ENCODE measurements around the gene SPTSSB.

Gene SPTSSB

DNA sequence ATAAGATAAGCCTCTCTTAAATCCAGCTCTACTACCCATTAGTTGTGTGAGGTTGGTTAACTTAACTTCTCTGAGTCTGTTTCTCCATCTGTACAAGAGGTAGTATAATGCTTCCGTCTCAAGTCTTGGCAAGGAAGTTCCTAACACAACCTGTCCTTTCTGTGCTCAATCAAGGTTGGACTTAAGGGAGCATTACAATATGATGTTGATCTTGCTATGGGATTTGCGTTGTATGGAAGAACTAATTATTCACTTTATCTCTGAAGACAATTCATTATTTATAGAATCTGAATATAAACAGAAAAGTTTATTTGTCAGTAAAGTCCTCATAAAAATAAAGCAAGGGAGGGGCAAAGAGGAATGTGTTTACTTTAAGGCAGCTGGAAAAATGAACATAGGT is 18.9 kb upstream of the SPTSSB start:
- DNase-seq (ENCODE audit: low spot score): no peak

GRCh38 chr3:161389445-161390035 is 18.2 kb upstream of the SPTSSB start:
- DNase-seq (ENCODE audit: low spot score): no peak

DNA sequence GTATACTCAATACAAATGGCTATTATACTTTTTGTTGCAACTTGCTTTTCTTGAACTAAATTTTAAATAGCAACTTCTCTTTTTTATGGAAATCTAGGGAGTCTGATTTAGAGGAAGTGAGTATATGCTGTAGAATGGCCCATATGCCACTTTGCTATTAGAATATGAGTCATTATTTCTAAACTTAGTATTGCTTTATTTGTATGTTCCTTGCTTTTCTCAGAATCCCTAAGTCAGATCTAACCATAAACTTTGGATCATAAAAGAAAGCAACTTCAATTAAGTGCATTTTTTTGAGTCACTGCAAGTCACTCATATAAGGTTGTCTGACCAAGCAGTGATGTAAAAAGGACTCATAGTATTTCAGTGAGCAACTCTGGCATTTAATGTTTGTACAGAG is 17.5 kb upstream of the SPTSSB start:
- DNase-seq (ENCODE audit: low spot score): no peak

GRCh38 chr3:161386991-161387770 is 15.9 kb upstream of the SPTSSB start:
- no peak for DNase-seq (ENCODE audit: low spot score)

- peak; percentile 91 for DNase-seq (ENCODE audit: low spot score)
Measured at GRCh38 chr3:161372321-161373260, 1.3 kb upstream of the SPTSSB start.

GRCh38 chr3:161369531-161369930 is 1.8 kb downstream of the SPTSSB start:
- DNase-seq (ENCODE audit: low spot score): peak; percentile 29

- no peak for DNase-seq (ENCODE audit: low spot score)
Measured at GRCh38 chr3:161366094-161366493, 5.2 kb downstream of the SPTSSB start.

DNA sequence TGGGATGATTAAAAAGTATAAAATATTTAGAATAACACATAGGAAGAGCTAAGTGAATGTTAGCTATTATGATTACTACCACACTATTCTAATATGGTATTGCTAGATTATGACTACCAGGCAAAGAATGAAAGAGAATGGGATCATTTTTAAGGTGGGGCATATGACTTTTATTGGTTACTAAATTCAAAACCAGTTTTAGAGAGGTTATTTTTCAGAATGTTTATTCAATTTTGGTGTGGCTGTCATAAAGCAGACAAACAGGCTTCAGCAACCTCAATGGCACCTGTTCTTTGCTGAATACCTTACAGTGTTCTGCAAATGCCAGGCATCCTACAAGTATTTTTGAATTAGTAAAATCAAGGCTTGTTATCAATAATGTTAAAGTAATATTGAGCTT is 12.8 kb downstream of the SPTSSB start:
- no peak for DNase-seq (ENCODE audit: low spot score)

- DNase-seq (ENCODE audit: low spot score): no peak
Measured at GRCh38 chr3:161356287-161356686, 15.0 kb downstream of the SPTSSB start.

GRCh38 chr3:161355508-161355907 is 15.8 kb downstream of the SPTSSB start:
- DNase-seq (ENCODE audit: low spot score): no peak

DNA sequence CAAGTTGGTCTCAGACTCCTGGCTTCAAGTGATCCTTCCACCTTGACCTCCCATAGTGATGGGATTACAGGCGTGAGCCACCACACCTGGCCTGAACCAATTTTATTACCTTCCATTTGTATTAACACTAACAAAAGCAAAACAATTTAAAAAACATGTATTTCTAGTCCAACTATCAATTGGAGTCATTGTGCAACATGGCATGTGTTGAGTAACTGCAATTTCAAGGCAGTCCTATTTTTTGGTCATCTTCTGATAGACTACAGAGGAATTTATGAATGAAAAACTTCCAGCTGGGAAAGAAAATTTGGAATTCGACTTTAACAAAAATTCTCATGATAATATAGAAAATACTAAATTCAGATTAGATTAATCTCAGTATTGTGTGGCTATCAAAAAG is 16.8 kb downstream of the SPTSSB start:
- DNase-seq (ENCODE audit: low spot score): no peak

GRCh38 chr3:161351330-161351729 is 20.0 kb downstream of the SPTSSB start:
- DNase-seq (ENCODE audit: low spot score): no peak

- DNase-seq (ENCODE audit: low spot score): no peak
Measured at GRCh38 chr3:161350916-161351315, 20.4 kb downstream of the SPTSSB start.

DNA sequence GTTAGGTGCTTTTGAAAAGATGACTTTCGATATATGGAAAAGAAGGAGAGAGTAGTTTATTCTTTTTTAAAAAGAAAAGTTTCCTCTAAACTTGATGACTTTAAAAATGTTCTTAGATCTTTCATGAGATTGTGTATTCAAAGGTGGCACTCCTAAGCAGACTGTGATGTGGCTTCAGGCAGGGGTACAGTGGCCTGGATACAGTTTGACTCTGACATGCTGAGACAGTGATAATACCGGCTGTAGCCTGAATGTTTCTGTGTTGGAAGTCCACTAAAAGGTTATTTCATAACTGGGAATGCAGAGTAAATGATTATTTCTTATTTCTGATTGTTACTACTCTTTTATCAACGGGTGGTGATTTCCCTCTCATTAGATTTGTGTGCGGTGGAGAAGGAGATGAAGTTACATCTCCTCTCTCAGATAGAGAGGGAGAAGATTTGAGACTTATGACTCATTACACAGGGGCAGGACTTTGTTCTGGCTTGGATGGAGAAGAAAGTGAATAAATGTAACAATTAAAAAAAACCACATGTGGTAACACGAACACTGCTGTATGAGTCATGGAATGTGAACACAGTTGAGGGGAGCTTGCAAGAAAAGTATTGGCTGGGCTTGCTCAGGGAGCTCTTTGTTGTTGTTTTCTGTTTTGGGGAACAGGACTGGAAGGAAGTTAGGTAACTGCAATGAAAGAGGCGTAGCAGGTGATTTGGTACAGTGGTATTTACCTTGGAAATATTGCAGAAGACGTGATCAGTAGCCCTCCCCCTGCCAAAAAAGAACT is 21.6 kb downstream of the SPTSSB start:
- DNase-seq (ENCODE audit: low spot score): peak; percentile 66

- peak; percentile 76 for DNase-seq (ENCODE audit: low spot score)
Measured at GRCh38 chr3:161348796-161349400, 22.4 kb downstream of the SPTSSB start.

GRCh38 chr3:161347726-161348125 is 23.6 kb downstream of the SPTSSB start:
- no peak for DNase-seq (ENCODE audit: low spot score)

DNA sequence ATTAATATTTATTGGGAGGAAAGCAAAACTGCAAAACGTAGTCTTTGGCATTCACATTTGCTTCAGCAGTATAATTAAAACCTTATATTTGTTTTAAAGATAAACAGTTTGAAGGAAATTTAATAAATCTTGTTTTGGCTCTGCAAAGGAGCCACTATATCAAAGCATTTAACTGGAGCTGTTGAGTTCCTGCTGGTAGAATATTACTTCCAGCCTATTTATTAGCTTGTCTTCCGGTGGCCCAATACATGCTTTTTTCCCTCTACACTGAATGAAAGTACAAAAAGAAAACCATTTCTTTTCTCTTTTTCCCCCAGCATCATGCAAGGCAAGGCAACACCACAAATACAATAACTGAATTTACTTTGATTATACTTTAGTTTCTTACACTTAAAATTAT is 26.3 kb downstream of the SPTSSB start:
- peak; percentile 79 for DNase-seq (ENCODE audit: low spot score)

- DNase-seq (ENCODE audit: low spot score): no peak
Measured at GRCh38 chr3:161343986-161344385, 27.3 kb downstream of the SPTSSB start.

DNA sequence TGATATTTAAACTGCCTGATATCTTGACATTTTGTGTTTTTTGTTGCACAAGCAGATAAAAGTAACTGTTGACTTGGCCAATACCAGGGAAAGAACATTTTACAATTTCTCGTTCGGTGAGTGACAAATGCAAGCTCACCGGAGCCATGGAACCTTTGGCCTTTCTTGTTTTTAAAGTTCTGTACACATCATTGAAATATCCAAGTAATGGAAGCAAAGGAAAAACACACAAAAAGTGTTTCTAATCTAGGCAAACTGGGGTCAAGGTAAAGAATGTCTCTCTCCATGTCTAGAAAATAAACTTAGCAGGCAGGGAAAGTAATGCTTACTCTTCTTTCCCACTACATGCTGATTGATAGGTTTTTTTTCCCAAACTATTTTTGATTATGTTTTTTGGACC is 27.8 kb downstream of the SPTSSB start:
- DNase-seq (ENCODE audit: low spot score): no peak

GRCh38 chr3:161342629-161343028 is 28.7 kb downstream of the SPTSSB start:
- no peak for DNase-seq (ENCODE audit: low spot score)

Data from cerebellar cortex (tissue), 1 donor.